ENCODE data around the gene INO80.
"Not testable (repeated sequence)": the region's sequence is repeated elsewhere in the genome, so short reads cannot be mapped to it uniquely, and the experiment has no call there.

The INO80 gene

GRCh38 chr15:40956541-40956982 lies 159.5 kb downstream of the INO80 start:
- in situ Hi-C loops (cut with MboI; ENCODE audit: low pct_unique_long_range_greater_than_20kb, low sequenced_read_pairs, unreplicated experiment), result no loop called here
- no peak for DNase-seq (ENCODE audit: low spot score)
- no peak for TF ChIP-seq CTCF (IDR thresholded peaks at IDR 0.05; ENCODE audit: extremely low read depth, insufficient read depth, missing control alignments)

GRCh38 chr15:40955930-40956540 lies 160.0 kb downstream of the INO80 start:
- DNase-seq (ENCODE audit: low spot score), result no peak
- no peak for TF ChIP-seq CTCF (IDR thresholded peaks at IDR 0.05; ENCODE audit: extremely low read depth, insufficient read depth, missing control alignments)
- in situ Hi-C loops (cut with MboI; ENCODE audit: low pct_unique_long_range_greater_than_20kb, low sequenced_read_pairs, unreplicated experiment), result no loop called here

GRCh38 chr15:40955141-40955903 lies 160.8 kb downstream of the INO80 start:
- no peak for TF ChIP-seq CTCF (IDR thresholded peaks at IDR 0.05; ENCODE audit: extremely low read depth, insufficient read depth, missing control alignments)
- in situ Hi-C loops (cut with MboI; ENCODE audit: low pct_unique_long_range_greater_than_20kb, low sequenced_read_pairs, unreplicated experiment), result no loop called here
- no peak for DNase-seq (ENCODE audit: low spot score)

GRCh38 chr15:40954158-40954848 lies 161.8 kb downstream of the INO80 start:
- DNase-seq (ENCODE audit: low spot score); in situ Hi-C loops (cut with MboI; ENCODE audit: low pct_unique_long_range_greater_than_20kb, low sequenced_read_pairs, unreplicated experiment): not testable (repeated sequence)

- no peak for DNase-seq (ENCODE audit: low spot score)
- TF ChIP-seq CTCF (IDR thresholded peaks at IDR 0.05; ENCODE audit: extremely low read depth, insufficient read depth, missing control alignments), result no peak
- in situ Hi-C loops (cut with MboI; ENCODE audit: low pct_unique_long_range_greater_than_20kb, low sequenced_read_pairs, unreplicated experiment), result no loop called here
Observed at GRCh38 chr15:40953713-40954074, 162.4 kb downstream of the INO80 start.

GRCh38 chr15:40952901-40953712 lies 163.0 kb downstream of the INO80 start, which contains the start of gene CHAC1:
Gene CHAC1 (plus strand): TSS chr15:40953471. CDS start chr15:40953584, 113 bp downstream.
- in situ Hi-C loops (cut with MboI; ENCODE audit: low pct_unique_long_range_greater_than_20kb, low sequenced_read_pairs, unreplicated experiment), result no loop called here
- peak; percentile 99 for DNase-seq (ENCODE audit: low spot score)
- TF ChIP-seq CTCF (IDR thresholded peaks at IDR 0.05; ENCODE audit: extremely low read depth, insufficient read depth, missing control alignments), result peak; percentile 0
